DND-41 (cell line): ENCODE results near the gene ZNF629.

Experiments
- ATAC-seq: fragments of 200-7000 bp; cut with Tn5 transposase; 3 replicates; pipeline ENCODE4 v1.9.1; 2021; ENCODE audit warnings: low read depth; ENCODE audit not compliant: insufficient read depth
- DNase-seq: peaks from one replicate; pipeline ENCODE4 v3.0.0-alpha.2; 2020
- H2AFZ ChIP-seq: 2 replicates; pipeline ENCODE4 v1.6.0; 2012; ENCODE audit warnings: low read depth, low read length
- H3K27ac ChIP-seq: 2 replicates; pipeline ENCODE4 v1.5.1; 2012; ENCODE audit warnings: low read length, inconsistent platforms
- H3K27me3 ChIP-seq: fragments of 200-600 bp; sonication (generic); 2 replicates; pipeline ENCODE4 v1.6.0; 2012; ENCODE audit warnings: low read length, mild to moderate bottlenecking, inconsistent platforms; ENCODE audit not compliant: insufficient read depth, poor library complexity
- H3K36me3 ChIP-seq: 2 replicates; pipeline ENCODE4 v1.5.1; 2012; ENCODE audit warnings: low read length, inconsistent platforms; ENCODE audit not compliant: insufficient read depth
- H3K4me1 ChIP-seq: 2 replicates; pipeline ENCODE4 v1.5.1; 2012; ENCODE audit warnings: mild to moderate bottlenecking, low read length; ENCODE audit not compliant: insufficient read depth
- H3K4me2 ChIP-seq: 2 replicates; pipeline ENCODE4 v1.6.0; 2012; ENCODE audit warnings: mild to moderate bottlenecking, moderate library complexity, low read length, inconsistent platforms; ENCODE audit not compliant: insufficient read depth
- H3K4me3 ChIP-seq, 2 experiments: fragments of 200-600 bp in 1 of 2; shearing (Covaris generic) in 1 of 2; 2 replicates each; pipeline ENCODE4 v1.5.1; 2012 to 2016; ENCODE audit warnings: inconsistent platforms in 2 of 2, low read length in 2 of 2, mild to moderate bottlenecking in 2 of 2, low read depth in 1 of 2, moderate library complexity in 1 of 2
- H3K79me2 ChIP-seq: 2 replicates; pipeline ENCODE4 v1.6.0; 2012; ENCODE audit warnings: low read length, inconsistent platforms; ENCODE audit not compliant: insufficient read depth
- H3K9ac ChIP-seq: 2 replicates; pipeline ENCODE4 v1.6.0; 2012; ENCODE audit warnings: low read depth, mild to moderate bottlenecking, inconsistent platforms, low read length, moderate library complexity
- H3K9me3 ChIP-seq: 2 replicates; pipeline ENCODE4 v1.5.1; 2012; ENCODE audit warnings: low read length, moderate library complexity, mild to moderate bottlenecking, inconsistent platforms; ENCODE audit not compliant: insufficient read depth, severe bottlenecking
- H4K20me1 ChIP-seq: 2 replicates; pipeline ENCODE4 v1.6.0; 2012; ENCODE audit warnings: low read length; ENCODE audit not compliant: insufficient read depth
- CTCF ChIP-seq: IDR thresholded peaks from 2 replicates; pipeline ENCODE4 v1.5.1; 2012; ENCODE audit warnings: borderline replicate concordance, low read length, moderate library complexity, mild to moderate bottlenecking; ENCODE audit not compliant: poor library complexity, severe bottlenecking; ENCODE audit errors: extremely low read depth
- EZH2 ChIP-seq: IDR thresholded peaks from 3 replicates; pipeline ENCODE4 v1.6.1; 2012; ENCODE audit warnings: borderline replicate concordance, low read depth, mild to moderate bottlenecking, moderate library complexity, low read length, inconsistent platforms; ENCODE audit not compliant: severe bottlenecking

ZNF629 gene

GRCh38 chr16:30808146-30808545 lies 21.1 kb upstream of the ZNF629 start:
- ATAC-seq (no peak), DNase-seq (no peak)
- no peaks in the 10 kb centered on the region for H3K4me1 ChIP-seq
- TF ChIP-seq EZH2 (no peak), CTCF (no peak)
- H2AFZ ChIP-seq, result no peak overlapping the region
- no peaks in the 10 kb centered on the region for H3K36me3 ChIP-seq
- H3K27me3 ChIP-seq, result no peaks in the 10 kb centered on the region
- H4K20me1 ChIP-seq, result no peaks in the 10 kb centered on the region
- no peaks in the 10 kb centered on the region for H3K9me3 ChIP-seq
- no peak overlapping the region for H3K27ac ChIP-seq
- no peaks in the 10 kb centered on the region for H3K79me2 ChIP-seq
- H3K4me2 ChIP-seq, result no peak overlapping the region
- H3K4me3 ChIP-seq, result no peak overlapping the region
- H3K9ac ChIP-seq, result no peak overlapping the region

GRCh38 chr16:30805370-30806169 lies 18.6 kb upstream of the ZNF629 start:
- no peaks in the 10 kb centered on the region for H3K36me3 ChIP-seq
- no peak overlapping the region for H3K27ac ChIP-seq
- DNase-seq, result no peak
- no peak overlapping the region for H3K4me3 ChIP-seq
- H3K27me3 ChIP-seq, result no peaks in the 10 kb centered on the region
- TF ChIP-seq CTCF, result no peak
- TF ChIP-seq EZH2, result no peak
- no peak overlapping the region for H3K4me2 ChIP-seq
- no peak overlapping the region for H3K9ac ChIP-seq
- H2AFZ ChIP-seq, result no peak overlapping the region
- H3K9me3 ChIP-seq, result no peaks in the 10 kb centered on the region
- no peaks in the 10 kb centered on the region for H4K20me1 ChIP-seq
- H3K4me1 ChIP-seq, result no peaks in the 10 kb centered on the region
- ATAC-seq, result no peak
- H3K79me2 ChIP-seq, result no peaks in the 10 kb centered on the region

GRCh38 chr16:30805056-30805369 lies 18.0 kb upstream of the ZNF629 start:
- ATAC-seq (no peak), DNase-seq (no peak)
- H3K4me2 ChIP-seq, result no peak overlapping the region
- no peak overlapping the region for H2AFZ ChIP-seq
- no peaks in the 10 kb centered on the region for H4K20me1 ChIP-seq
- TF ChIP-seq CTCF, result no peak
- no peak for TF ChIP-seq EZH2
- no peaks in the 10 kb centered on the region for H3K27me3 ChIP-seq
- no peaks in the 10 kb centered on the region for H3K9me3 ChIP-seq
- H3K36me3 ChIP-seq, result no peaks in the 10 kb centered on the region
- no peak overlapping the region for H3K4me3 ChIP-seq
- no peak overlapping the region for H3K9ac ChIP-seq
- no peaks in the 10 kb centered on the region for H3K4me1 ChIP-seq
- no peak overlapping the region for H3K27ac ChIP-seq
- H3K79me2 ChIP-seq, result no peaks in the 10 kb centered on the region
